OCI-LY7 (cell line): ENCODE data around the gene ZNF385D.

Source experiments
- CTCF ChIP-seq: fragments of 200-600 bp; sonication (generic); conservative IDR thresholded peaks from 2 replicates; pipeline ENCODE4 v1.5.1; 2014; ENCODE audit warnings: mild to moderate bottlenecking, antibody characterized with exemption, low read length, moderate library complexity, mixed read lengths
- EZH2phosphoT487 ChIP-seq: fragments of 200-600 bp; sonication (generic); IDR thresholded peaks from 2 replicates; pipeline ENCODE4 v1.6.1; 2018; ENCODE audit warnings: low read depth, borderline replicate concordance, mild to moderate bottlenecking, mixed run types, antibody characterized with exemption, low read length, moderate library complexity, mixed read lengths

- no peak for TF ChIP-seq CTCF
- no peak for TF ChIP-seq EZH2phosphoT487
These were observed 11.9 kb downstream of the ZNF385D start for GRCh38 chr3:21738935-21739702.
